ENCODE results near the gene CCNT1. TPM values are rescaled to one million over a fixed set of nuclear protein-coding genes. Genes with fewer than 3 reads are reported as not detected.
"Not testable (repeated sequence)": the region's sequence is repeated elsewhere in the genome, so short reads cannot be mapped to it uniquely, and the experiment has no call there.

Gene CCNT1
- total RNA-seq, 1 donor from 2014 or later: 16.5 TPM

- intact Hi-C loops (cut with micrococcal nuclease): no loop called here
- ATAC-seq (no peak), DNase-seq (no peak)
Measured at GRCh38 chr12:48694038-48694437, 22.5 kb downstream of the CCNT1 start.

DNA sequence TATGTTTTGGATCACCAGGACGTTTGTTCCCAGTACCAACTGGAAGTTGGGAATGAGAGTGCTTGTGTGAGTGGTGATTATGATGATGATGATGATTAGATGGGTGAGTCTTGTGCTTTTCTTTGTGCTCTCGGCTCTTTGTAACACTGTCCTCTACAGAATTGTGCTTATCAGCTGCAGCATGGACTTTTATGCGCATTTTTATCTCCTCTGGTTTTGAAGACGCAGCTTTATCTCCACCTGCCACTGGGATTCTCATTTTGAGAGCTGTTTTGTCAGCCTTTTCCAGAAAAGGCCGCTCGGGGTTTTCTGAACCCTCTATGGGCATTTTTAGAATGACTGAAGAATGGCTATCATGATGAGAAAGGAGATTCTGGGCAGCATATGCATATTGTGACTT lies 22.9 kb downstream of the CCNT1 start:
- intact Hi-C loops (cut with micrococcal nuclease): no loop called here
- no peak for ATAC-seq
- no peak for DNase-seq

DNA sequence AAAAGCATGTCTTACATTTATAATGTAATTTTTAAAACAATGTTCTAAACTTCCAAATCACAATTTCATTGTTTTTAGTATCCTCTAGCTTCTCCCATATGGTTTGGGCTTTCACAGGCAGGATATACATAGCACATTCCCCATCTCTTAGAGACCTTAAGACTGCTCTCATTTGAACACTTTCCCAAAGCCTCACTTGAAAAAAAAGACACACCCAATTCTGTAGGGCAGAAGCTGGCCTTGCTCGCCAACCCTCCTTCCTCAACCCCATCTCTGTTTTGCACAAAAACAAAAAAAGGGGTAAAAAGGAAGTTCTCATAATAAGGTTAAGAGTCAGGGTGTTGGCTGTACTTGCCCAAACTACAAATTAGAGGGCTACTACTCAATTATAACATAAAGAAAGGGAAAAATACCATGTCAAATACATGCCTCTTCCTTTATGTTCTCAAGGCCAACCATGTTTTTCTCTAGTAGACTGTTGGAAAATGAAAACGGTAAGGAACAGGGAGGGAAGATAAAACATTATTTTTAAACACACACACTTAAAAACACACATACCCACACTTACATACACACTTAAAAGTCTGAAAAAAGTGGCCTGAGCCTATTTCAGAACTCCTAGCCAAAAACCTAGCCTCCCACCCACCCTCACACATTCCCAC lies 24.6 kb downstream of the CCNT1 start:
- DNase-seq (no peak), ATAC-seq (peak; percentile 41)
- intact Hi-C loops (cut with micrococcal nuclease): no loop called here

DNA sequence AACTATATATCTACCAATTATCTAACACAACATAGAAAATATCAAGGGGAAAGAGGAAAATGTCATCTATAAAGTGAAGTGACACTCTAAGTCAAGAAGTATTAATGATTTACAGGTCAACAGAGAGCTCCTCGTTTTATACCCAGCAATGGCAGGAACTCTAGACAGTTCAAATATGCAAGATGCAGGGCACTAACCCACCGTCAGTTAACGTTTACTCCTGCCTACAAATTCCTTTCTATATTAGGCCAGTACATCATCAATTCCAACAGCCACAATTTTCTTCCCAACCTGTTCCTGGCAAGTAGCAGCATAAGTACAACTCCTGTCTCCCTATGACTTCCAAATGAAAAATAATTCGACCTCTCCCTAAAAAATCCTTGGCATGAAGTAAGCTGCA lies 25.5 kb downstream of the CCNT1 start:
- intact Hi-C loops (cut with micrococcal nuclease): no loop called here
- no peak for DNase-seq
- peak; percentile 70 for ATAC-seq

GRCh38 chr12:48690436-48690835 lies 26.1 kb downstream of the CCNT1 start:
- ATAC-seq: peak; percentile 14
- intact Hi-C loops (cut with micrococcal nuclease): no loop called here
- DNase-seq: no peak

GRCh38 chr12:48688836-48689235 lies 27.7 kb downstream of the CCNT1 start:
- no peak for DNase-seq
- ATAC-seq: no peak
- intact Hi-C loops (cut with micrococcal nuclease): no loop called here

DNA sequence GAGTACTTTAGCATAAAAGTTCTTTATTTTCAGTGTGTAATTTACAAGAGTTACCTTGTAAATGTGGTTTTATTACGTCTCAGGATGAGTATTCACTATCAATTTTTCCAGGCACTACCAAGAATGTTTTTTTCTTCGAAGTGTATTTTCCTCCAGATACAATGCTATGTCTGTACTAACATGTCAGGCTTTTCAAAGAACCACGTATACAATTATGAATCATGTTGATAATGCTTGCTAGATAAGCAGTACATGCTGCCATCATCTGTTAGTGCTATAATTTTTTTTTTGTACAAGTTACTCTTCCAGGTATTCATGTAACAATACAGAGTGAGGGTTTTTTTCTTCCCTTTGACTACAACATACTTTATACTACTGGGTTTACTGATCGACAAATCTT lies 28.9 kb downstream of the CCNT1 start:
- ATAC-seq (no peak), DNase-seq (no peak)
- intact Hi-C loops (cut with micrococcal nuclease): no loop called here

- ATAC-seq (no peak), DNase-seq (no peak)
- intact Hi-C loops (cut with micrococcal nuclease): no loop called here
Measured at GRCh38 chr12:48686615-48687334, 29.7 kb downstream of the CCNT1 start.

DNA sequence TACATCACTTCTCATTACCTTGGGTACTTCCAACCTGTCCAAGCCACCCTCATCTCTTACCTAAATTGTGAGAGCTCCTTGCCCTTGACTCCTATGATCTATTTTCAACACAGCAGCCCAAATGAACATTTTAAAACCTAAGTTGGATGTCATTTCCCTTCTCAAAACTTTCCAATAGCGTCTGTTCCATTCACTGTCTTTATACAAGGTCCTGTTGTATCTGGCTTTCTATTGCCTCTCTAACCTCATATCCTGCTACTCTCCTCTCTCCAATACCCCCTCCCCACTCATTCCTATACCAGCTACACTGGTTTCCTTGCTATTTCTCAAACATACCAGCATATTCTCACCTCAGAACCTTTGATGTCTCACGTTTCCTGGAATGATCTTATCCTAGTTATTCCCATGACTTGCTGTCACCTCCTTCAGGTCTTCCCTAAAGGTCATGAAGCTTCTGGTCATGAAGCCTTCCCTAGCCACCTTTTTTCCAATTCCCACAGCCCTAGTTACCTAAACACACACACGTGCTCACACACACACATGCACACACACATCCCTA lies 30.4 kb downstream of the CCNT1 start:
- no peak for DNase-seq
- intact Hi-C loops (cut with micrococcal nuclease): no loop called here
- ATAC-seq: no peak

DNA sequence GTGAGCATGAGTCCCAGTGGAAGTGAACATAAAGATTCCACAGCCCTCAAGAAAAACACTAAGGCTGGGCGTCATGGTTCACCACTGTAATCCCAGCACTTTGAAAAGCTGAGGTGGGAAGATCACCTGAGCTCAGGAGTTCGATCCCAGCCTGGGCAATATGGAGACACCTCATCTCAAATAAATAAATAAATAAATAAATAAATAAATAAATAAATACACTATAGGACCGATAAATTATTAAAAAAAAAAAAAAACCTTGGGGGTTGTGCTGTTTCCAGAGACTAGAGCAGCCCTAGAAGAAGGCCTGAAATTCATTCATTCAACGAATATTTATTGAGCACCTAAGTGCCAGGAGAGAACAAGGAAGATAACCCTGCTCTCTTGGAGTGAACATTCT lies 33.0 kb downstream of the CCNT1 start:
- no peak for DNase-seq
- ATAC-seq: no peak
- intact Hi-C loops (cut with micrococcal nuclease): no loop called here

GRCh38 chr12:48682927-48683326 lies 33.6 kb downstream of the CCNT1 start:
- DNase-seq (no peak), ATAC-seq (no peak)
- intact Hi-C loops (cut with micrococcal nuclease): no loop called here

DNA sequence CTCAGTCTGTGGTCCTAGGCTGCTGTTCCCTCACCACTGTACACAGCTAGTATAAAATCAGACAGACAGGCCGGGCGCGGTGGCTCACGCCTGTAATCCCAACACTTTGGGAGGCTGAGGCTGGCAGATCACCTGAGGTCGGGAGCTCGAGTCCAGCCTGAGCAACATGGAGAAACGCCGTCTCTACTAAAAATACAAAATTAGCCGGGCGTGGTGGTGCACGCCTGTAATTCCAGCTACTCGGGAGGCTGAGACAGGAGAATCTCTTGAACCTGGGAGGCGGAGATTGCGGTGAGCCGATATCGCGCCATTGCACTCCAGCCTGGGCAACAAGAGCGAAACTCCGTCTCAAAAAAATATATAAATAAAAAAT lies 34.0 kb downstream of the CCNT1 start:
- intact Hi-C loops (cut with micrococcal nuclease); DNase-seq; ATAC-seq: not testable (repeated sequence)

DNA sequence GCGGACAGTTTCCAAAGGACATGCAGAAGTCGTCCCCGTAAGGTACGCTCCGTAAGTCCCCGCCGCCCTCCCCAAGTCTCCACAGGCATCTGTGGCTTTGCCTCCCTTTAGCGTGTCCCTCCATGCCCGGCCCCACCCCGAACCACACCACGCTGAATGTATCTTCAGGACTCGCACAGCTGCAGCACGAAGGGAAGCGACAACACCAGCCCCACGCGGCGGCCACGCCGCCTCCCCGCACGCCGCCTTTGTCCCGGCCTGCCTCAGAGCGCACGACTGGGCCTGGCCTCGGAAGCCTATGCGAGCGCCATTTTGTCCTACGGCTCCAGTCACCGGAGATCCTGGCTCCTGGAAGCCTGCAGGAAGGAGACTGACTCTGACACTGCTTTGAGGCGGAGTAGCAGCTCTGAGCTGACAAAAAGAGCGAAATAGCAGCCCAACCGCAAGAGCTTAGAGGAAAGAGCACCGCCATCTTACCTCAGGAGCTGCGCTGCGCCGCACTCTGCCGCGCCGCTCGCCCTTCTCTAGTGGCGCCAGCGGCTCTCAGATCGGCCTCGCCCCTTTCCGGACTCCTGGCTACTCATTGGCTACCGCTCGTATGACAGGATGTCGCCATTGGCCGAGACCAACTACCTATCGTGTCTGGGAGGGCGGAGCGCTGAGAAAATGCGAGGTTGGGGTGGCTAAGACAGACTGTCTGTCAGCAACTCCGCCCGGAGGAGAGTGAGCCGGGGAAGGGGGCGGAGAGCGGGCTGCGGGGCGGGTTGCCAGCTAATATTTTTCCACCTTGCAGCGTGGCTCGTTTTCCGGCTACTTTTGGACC lies 34.6 kb downstream of the CCNT1 start, which contains the start of gene KANSL2:
Gene KANSL2 (minus strand): TSS at position 529 of the 823 bp plus-strand sequence. CDS start 606 bp downstream, outside the sequence.
- DNase-seq (peak; percentile 97), ATAC-seq (peak; percentile 98)
- intact Hi-C loops (cut with micrococcal nuclease): no loop called here

GRCh38 chr12:48681399-48681709 lies 35.2 kb downstream of the CCNT1 start:
- peak; percentile 0 for ATAC-seq
- no peak for DNase-seq
- intact Hi-C loops (cut with micrococcal nuclease): no loop called here

- ATAC-seq: no peak
- no peak for DNase-seq
- intact Hi-C loops (cut with micrococcal nuclease): no loop called here
Measured at GRCh38 chr12:48680861-48681260, 35.6 kb downstream of the CCNT1 start.

- DNase-seq (no peak), ATAC-seq (no peak)
- intact Hi-C loops (cut with micrococcal nuclease): no loop called here
Measured at GRCh38 chr12:48678551-48679185, 37.8 kb downstream of the CCNT1 start.

DNA sequence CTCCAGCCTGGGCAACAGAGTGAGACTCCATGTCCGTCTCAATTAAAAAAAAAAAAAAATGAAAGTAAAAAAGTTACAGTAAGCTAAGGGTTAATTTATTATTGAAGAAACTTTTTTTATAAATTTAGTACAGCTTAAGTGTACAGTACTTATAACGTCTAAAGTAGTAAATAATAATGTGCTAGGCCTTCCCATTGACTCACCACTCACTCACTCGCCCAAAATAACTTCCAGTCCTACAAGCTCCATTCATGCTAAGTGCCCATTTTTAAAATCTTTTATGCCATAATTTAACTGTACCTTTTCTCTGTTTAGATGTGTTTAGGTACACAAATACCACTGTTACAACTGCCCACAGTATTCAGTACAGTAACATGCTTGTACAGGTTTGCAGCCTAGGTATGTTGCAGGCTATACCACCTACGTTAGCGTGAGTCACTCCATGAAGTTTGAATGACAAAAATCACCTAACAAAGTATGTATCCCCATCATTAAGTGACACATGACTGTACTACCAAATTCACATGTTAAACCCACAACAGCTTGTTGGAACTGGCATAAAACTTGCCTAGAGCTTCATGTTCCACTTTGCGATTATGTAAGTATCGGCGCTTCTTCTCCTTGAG lies 45.2 kb downstream of the CCNT1 start:
- DNase-seq: no peak
- intact Hi-C loops (cut with micrococcal nuclease): no loop called here
- ATAC-seq: peak; percentile 59

DNA sequence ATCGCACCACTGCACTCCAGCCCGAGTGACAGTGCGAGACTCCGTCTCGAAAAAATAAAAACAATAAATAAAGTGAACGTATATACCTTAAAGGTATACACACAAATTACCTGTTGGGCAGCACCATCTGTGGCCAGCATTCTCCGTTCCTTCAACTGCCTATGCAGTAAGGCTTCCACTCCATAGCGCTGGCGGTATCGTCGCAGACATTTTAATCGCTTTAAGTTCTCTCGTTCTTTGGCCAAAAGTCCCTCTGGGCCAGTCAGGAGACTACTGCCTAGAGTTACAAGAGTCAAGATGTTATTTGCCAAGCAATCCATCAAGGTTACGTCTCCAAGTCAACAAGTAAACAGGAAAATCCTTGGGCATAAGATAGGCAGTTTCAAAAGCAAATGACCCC lies 47.5 kb downstream of the CCNT1 start:
- intact Hi-C loops (cut with micrococcal nuclease): no loop called here
- ATAC-seq (no peak), DNase-seq (no peak)

DNA sequence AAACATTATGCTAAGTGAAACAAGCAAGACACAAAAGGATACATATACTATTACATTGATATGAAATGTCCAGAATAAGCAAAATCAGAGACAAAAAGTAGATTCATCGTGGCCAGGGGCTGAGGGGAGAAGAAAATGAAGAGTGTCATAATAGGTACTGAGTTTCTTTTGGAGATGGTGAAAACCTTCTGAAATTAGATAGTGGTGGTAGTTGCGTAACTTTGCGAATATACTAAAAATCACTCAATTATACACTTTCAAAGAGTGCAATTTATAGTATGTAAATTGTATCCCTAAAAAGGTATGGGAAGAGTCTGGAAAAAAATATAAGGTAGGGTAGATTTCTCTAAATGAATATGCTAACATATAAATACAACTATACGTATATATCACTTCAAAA lies 56.6 kb downstream of the CCNT1 start:
- DNase-seq: no peak
- no peak for ATAC-seq
- intact Hi-C loops (cut with micrococcal nuclease): no loop called here

All from left ventricle myocardium superior (tissue), 1 donor.